GM19043 (cell line): Measurements from ENCODE around the gene SLC2A4RG.

Source experiments
- ATAC-seq: cut with Tn5 transposase; IDR thresholded peaks from one replicate; pipeline ENCODE4 v1.9.1; 2021; ENCODE audit warnings: low read depth; ENCODE audit not compliant: unreplicated experiment

The SLC2A4RG gene

GRCh38 chr20:63738687-63739129, 868 bp upstream of the SLC2A4RG start:
- no peak for ATAC-seq

GRCh38 chr20:63740070-63740626, 572 bp downstream of the SLC2A4RG start:
- no peak for ATAC-seq

GRCh38 chr20:63740627-63741353, 1.2 kb downstream of the SLC2A4RG start:
- no peak for ATAC-seq

- ATAC-seq, result no peak
Measured at GRCh38 chr20:63741354-63741675, 1.7 kb downstream of the SLC2A4RG start.

GRCh38 chr20:63741676-63742380, 2.3 kb downstream of the SLC2A4RG start:
- ATAC-seq, result no peak

- no peak for ATAC-seq
Measured at GRCh38 chr20:63742381-63743024, 2.9 kb downstream of the SLC2A4RG start.

GRCh38 chr20:63743210-63743970, 3.8 kb downstream of the SLC2A4RG start:
- ATAC-seq, result no peak

GRCh38 chr20:63744158-63744557, 4.6 kb downstream of the SLC2A4RG start:
- no peak for ATAC-seq

- no peak for ATAC-seq
Measured at GRCh38 chr20:63744574-63745423, 5.2 kb downstream of the SLC2A4RG start.

- ATAC-seq, result no peak
Measured at GRCh38 chr20:63745424-63745805, 5.8 kb downstream of the SLC2A4RG start.

- no peak for ATAC-seq
Measured at GRCh38 chr20:63745961-63746731, 6.6 kb downstream of the SLC2A4RG start.

- ATAC-seq, result no peak
Measured at GRCh38 chr20:63746751-63747315, 7.3 kb downstream of the SLC2A4RG start.

- ATAC-seq, result no peak
Measured at GRCh38 chr20:63747622-63748069, 8.1 kb downstream of the SLC2A4RG start.

- ATAC-seq, result no peak
Measured at GRCh38 chr20:63748070-63748933, 8.7 kb downstream of the SLC2A4RG start.

GRCh38 chr20:63748934-63749270, 9.3 kb downstream of the SLC2A4RG start:
- no peak for ATAC-seq

- ATAC-seq, result no peak
Measured at GRCh38 chr20:63749597-63750508, 10.3 kb downstream of the SLC2A4RG start.
